Hepatocyte (in vitro differentiated cells): Measurements from ENCODE around the gene LGALS4.

Source experiments
- EZH2 ChIP-seq: fragments of 200-600 bp; sonication (generic); IDR thresholded peaks from 2 replicates; pipeline ENCODE4 v1.6.1; 2016; ENCODE audit warnings: antibody characterized with exemption, mild to moderate bottlenecking, borderline replicate concordance
- TF ChIP-seq, protein P1 (sequence below): fragments of 200-600 bp; sonication (generic); IDR thresholded peaks from 2 replicates; pipeline ENCODE4 v1.5.1; 2016; ENCODE audit warnings: antibody characterized with exemption, mild to moderate bottlenecking; ENCODE audit not compliant: poor library complexity

- TF ChIP-seq, protein P1, sequence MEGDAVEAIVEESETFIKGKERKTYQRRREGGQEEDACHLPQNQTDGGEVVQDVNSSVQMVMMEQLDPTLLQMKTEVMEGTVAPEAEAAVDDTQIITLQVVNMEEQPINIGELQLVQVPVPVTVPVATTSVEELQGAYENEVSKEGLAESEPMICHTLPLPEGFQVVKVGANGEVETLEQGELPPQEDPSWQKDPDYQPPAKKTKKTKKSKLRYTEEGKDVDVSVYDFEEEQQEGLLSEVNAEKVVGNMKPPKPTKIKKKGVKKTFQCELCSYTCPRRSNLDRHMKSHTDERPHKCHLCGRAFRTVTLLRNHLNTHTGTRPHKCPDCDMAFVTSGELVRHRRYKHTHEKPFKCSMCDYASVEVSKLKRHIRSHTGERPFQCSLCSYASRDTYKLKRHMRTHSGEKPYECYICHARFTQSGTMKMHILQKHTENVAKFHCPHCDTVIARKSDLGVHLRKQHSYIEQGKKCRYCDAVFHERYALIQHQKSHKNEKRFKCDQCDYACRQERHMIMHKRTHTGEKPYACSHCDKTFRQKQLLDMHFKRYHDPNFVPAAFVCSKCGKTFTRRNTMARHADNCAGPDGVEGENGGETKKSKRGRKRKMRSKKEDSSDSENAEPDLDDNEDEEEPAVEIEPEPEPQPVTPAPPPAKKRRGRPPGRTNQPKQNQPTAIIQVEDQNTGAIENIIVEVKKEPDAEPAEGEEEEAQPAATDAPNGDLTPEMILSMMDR = no peak
- TF ChIP-seq EZH2 = no peak
These were observed 578 bp upstream of the LGALS4 start for GRCh38 chr19:38813323-38813722.
